Neural crest cell (in vitro differentiated cells): ENCODE results near the gene B3GNT5. TPM values are rescaled to one million over a fixed set of nuclear protein-coding genes. Genes with fewer than 3 reads are reported as not detected.

Experiments
- DNase-seq: peaks from one replicate; pipeline ENCODE4 v3.0.0; 2021; ENCODE audit warnings: low read depth, mixed read lengths, low spot score
- H3K27ac Mint-ChIP-seq: one replicate; pipeline ENCODE4 v1.8.0; 2021; ENCODE audit warnings: mild to moderate bottlenecking, mixed read lengths; ENCODE audit not compliant: unreplicated experiment
- H3K27me3 Mint-ChIP-seq: 2 replicates; pipeline ENCODE4 v1.8.0; 2021; ENCODE audit warnings: low read depth, mild to moderate bottlenecking, mixed read lengths
- H3K36me3 Mint-ChIP-seq: 2 replicates; pipeline ENCODE4 v1.8.0; 2021; ENCODE audit warnings: low read depth, mild to moderate bottlenecking, mixed read lengths
- H3K4me1 Mint-ChIP-seq: 2 replicates; pipeline ENCODE4 v1.8.0; 2021; ENCODE audit warnings: mixed read lengths
- H3K4me3 Mint-ChIP-seq: one replicate; pipeline ENCODE4 v1.8.0; 2021; ENCODE audit warnings: mild to moderate bottlenecking, mixed read lengths
- H3K9me3 Mint-ChIP-seq: 2 replicates; pipeline ENCODE4 v1.8.0; 2021; ENCODE audit warnings: mixed read lengths
- CTCF ChIP-seq: fragments of 200-600 bp; sonication (generic); conservative IDR thresholded peaks from 2 replicates; pipeline ENCODE4 v1.5.0; 2021; ENCODE audit warnings: antibody characterized with exemption, mild to moderate bottlenecking
- total RNA-seq: library from RNA; stranded (reverse); gene quantifications from 2 replicates; pipeline ENCODE4 v1.2.1, GENCODE V29; 2021

B3GNT5 gene
- total RNA-seq, 1 donor from 2014 or later = 39.4 TPM

DNA sequence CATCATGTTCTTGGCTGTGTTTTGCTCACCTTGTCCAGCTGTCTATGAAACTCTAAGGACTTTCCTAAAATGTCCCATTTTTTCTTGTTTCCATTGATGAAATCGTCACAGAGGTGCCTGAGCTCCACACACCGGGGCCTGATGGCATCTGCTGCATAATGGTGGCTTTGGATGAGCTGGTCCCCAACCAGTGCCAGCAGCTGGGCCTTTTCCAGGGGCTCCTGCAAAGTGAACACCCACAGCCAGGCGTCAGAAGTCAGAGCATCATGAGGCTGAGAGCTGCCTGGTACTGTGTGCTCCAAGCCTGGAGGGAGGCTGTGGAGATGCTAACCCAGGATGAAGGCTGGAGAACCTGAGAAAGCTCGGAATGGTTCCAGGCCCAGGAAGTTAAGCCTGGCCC lies 46.9 kb downstream of the B3GNT5 start:
- H3K9me3 Mint-ChIP-seq = peaks cover 6% of the 10 kb centered on the region
- no peak overlapping the region for H3K4me3 Mint-ChIP-seq
- DNase-seq = no peak
- H3K27ac Mint-ChIP-seq = no peak overlapping the region
- no peaks in the 10 kb centered on the region for H3K27me3 Mint-ChIP-seq
- no peak for TF ChIP-seq CTCF
- H3K4me1 Mint-ChIP-seq = peaks cover 14% of the 10 kb centered on the region
- peaks cover 10% of the 10 kb centered on the region for H3K36me3 Mint-ChIP-seq

GRCh38 chr3:183300996-183301562 lies 48.0 kb downstream of the B3GNT5 start:
- Mint-ChIP-seq H3K36me3 (peaks cover 8% of the 10 kb centered on the region), H3K27ac (no peak overlapping the region), H3K4me1 (peaks cover 14% of the 10 kb centered on the region), H3K27me3 (no peaks in the 10 kb centered on the region), H3K9me3 (peaks cover 5% of the 10 kb centered on the region), H3K4me3 (no peak overlapping the region)
- no peak for DNase-seq
- no peak for TF ChIP-seq CTCF

DNA sequence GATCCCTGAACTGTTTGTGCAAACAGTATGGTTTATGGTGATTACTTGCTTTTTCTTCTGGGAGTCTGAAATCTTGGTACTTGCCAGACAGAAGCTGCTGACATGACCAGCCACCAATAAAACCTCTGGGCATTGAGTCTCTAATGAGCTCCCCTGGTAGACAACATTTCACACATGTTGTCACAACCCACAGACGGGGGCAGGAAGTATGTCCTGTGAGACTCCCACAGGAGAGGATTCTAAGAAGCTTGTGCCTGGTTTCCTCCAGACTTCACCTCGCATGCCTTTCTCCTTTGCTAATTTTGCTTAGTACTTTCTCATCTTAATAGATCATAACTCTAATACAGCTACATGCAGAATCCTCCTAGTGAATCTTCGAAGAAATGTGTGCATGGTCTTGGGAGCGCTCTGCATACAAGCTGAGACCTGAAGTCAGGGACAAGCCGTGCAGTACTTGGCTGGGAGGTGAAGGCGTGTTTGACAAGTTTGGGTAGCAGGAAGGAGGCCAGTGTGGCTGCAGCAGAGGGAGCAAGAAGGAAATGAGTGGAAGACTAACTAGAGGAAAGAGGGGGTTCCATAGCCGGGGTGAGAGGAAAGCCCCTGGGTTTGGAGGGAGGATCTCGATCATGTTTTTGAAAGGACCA lies 49.0 kb downstream of the B3GNT5 start:
- no peak overlapping the region for H3K4me3 Mint-ChIP-seq
- H3K27ac Mint-ChIP-seq = no peak overlapping the region
- H3K9me3 Mint-ChIP-seq = no peaks in the 10 kb centered on the region
- peaks cover 14% of the 10 kb centered on the region for H3K4me1 Mint-ChIP-seq
- no peak for TF ChIP-seq CTCF
- peaks cover 3% of the 10 kb centered on the region for H3K36me3 Mint-ChIP-seq
- H3K27me3 Mint-ChIP-seq = no peaks in the 10 kb centered on the region
- DNase-seq = no peak

- H3K9me3 Mint-ChIP-seq = no peaks in the 10 kb centered on the region
- peaks cover 6% of the 10 kb centered on the region for H3K4me1 Mint-ChIP-seq
- no peak overlapping the region for H3K4me3 Mint-ChIP-seq
- H3K27ac Mint-ChIP-seq = no peak overlapping the region
- DNase-seq = no peak
- H3K36me3 Mint-ChIP-seq = peaks cover under 1% of the 10 kb centered on the region
- H3K27me3 Mint-ChIP-seq = no peaks in the 10 kb centered on the region
- TF ChIP-seq CTCF = no peak
These were observed 50.6 kb downstream of the B3GNT5 start for GRCh38 chr3:183303690-183304089.

- no peaks in the 10 kb centered on the region for H3K4me1 Mint-ChIP-seq
- no peak overlapping the region for H3K27ac Mint-ChIP-seq
- no peak overlapping the region for H3K4me3 Mint-ChIP-seq
- TF ChIP-seq CTCF = no peak
- H3K27me3 Mint-ChIP-seq = no peaks in the 10 kb centered on the region
- DNase-seq = no peak
- H3K9me3 Mint-ChIP-seq = no peaks in the 10 kb centered on the region
- no peaks in the 10 kb centered on the region for H3K36me3 Mint-ChIP-seq
These were observed 54.0 kb downstream of the B3GNT5 start for GRCh38 chr3:183306798-183307671.
